ENCODE results near the gene ANGEL2.
"Not testable (repeated sequence)": the region's sequence is repeated elsewhere in the genome, so short reads cannot be mapped to it uniquely, and the experiment has no call there.

ANGEL2 gene

DNA sequence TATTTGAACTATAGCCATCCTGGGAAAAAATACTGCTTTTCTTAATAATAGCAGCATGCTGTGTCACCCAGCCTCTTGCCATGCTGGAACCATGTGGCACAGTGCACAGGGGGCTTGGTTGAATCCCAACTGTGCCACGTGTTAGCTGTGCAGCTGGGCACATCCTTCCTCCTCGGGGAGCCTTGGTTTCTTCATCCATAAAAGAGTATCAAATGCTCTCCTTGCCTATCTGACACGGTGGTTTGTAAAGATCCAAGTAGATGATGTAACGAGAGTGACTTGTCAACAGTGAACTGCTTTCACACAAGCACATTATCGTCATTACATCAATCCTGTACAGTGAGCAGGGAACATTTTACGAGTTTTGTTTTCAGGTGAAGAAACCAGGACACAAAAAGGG, 41.0 kb downstream of the ANGEL2 start:
- no peak for DNase-seq

DNA sequence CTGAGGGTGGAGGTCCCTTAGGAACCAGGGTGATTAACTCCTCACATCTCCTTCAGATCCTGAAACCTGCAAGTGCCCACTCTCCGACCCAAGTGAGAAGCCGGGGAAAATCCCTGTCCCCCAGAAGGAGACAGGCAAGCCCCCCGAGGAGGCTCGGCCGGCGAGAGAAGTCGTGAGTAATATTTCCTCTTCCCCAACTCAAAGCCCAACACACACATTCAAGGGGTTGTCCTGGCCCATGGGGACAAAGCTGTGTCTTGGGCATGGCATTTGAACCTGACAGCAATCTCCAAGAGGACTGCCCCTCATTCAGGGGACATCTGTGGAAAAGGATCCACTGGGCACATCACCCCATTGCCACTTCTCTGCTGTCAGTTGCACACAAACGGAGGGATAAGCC, 41.8 kb downstream of the ANGEL2 start:
- no peak for DNase-seq

DNA sequence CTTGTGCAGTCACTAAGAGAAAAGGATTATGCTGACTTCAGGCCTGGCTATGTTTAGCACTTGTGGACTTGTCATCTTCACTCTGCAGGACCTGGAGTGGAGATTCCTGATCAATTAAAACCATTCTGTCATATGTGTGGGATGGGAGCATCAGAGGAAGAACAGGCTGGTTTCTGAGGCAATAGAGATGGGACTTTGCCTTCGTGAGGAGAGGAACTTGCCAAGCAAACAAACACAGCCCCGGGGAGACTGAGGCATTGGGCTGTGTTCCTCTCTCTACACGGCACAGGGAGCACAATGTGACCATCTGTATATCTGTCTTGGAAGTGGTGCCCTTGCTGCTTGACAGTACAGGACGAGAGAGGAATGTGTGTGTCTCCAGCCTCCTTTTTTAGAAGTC, 42.2 kb downstream of the ANGEL2 start:
- no peak for DNase-seq

DNA sequence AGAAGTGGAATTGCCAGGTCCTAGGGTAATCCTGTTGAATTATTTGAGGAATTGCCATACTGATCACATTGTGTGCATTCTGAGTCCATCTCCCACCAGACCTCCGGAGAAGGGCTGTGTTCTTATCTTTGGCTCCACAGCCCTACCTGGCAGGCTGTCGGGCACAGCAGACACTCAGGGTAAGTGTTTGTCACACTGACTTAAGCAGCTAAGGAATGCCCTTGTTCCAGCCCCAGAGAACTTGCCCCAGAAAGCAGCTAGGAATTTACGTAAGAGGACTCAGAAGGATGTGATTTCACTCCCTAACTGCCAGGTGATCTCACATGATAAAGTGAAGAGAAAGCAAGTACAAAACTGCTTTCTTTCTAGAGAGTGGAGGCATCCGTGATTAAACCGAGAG, 44.4 kb downstream of the ANGEL2 start:
- no peak for DNase-seq

DNA sequence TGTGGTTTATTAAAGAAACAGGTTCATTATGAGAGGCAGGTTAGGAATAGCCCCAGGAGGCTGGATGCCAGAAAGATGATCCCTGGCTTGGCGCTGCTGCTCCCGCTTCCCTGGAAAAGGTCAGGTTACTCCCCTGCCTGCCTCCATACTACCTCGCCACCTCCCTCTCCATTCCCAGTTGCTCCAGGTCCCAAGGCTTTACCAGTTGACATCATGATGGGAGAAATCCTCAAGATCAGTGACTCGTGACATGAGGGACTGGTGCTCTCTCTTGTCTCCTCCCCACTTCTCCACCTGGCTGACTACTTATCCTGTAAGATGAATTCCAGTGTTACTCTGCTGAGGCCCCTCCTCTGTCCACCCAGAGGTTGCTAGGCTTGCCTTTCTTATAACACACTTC, 45.6 kb downstream of the ANGEL2 start:
- no peak for DNase-seq

DNA sequence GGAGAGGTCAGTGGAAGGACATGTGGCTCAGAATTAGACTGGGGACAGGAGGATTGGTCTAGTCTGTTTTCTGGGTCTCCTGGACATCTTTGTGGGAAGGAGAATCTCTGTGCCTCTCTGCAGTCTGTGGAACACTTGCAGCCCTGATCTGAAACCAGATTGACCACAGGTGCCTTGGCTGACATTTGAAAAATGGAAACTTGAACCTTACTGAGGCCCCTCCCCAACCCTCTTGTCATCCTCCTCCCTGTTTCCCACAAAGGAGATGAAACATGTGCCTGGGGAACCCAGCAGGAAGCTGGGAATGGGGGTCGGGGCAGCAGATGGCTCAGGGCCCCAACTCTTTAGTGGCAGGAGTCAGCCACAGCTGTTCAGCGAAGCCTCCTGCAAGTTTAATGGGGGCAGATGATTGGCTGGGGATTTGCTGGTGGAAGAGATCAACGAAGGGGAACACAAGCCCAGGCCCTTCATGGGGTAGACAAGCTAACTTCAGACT, 47.3 kb downstream of the ANGEL2 start:
- DNase-seq: no peak

DNA sequence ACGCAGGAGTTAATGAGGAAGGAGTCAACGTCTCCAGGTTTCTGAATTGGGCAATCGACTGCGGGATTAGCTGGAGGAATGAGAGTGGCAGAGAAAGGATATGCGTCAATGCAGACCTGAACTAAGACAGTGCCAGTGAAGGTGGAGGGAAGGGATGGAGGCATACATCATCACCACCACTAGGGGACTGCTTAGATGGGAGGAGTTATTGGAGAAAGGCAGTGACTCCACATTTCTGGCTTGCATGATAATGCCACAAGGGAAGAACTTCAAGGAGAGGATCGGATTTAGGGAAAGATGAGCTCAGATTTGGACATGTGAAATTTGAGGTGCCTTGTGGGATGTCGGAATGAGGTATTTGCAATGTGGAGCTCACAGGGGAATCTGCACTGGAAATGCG, 47.9 kb downstream of the ANGEL2 start:
- DNase-seq: no peak

DNA sequence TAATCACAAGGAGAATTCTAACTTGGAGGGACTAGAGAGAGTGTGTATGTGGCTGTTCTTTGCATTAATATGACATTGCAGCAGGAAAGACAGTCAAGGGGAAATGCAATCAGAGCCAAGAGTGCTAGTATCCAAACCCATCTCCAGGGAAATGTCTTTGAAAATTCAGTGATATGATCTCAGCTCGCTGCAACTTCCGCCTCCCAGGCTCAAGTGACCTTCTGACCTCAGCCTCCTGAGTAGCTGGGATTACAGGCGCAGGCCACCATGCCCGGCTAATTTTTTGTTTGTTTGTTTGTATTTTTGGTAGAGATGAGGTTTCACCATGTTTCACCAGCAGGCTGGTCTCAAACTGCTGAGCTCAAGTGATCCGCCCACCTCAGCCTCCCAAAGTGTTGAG, 49.1 kb downstream of the ANGEL2 start:
- DNase-seq: no peak

DNA sequence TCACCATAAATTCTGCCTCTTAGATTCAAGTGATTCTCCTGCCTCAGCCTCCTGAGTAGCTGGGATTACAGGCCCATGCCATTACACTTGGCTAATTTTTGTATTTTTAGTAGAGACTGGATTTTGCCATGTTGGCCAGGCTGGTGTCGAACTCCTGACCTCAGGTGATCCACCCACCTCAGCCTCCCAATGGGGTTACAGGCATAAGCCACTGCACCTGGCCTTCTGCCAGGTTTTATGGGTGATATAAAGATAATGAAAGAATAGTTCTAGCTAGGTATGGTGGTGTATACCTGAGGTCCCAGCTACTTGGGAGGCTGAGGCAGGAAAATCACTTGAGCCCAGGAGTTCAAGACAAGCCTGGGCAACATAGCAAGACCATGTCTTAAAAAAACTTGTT, 50.7 kb downstream of the ANGEL2 start:
- DNase-seq: not testable (repeated sequence)

DNA sequence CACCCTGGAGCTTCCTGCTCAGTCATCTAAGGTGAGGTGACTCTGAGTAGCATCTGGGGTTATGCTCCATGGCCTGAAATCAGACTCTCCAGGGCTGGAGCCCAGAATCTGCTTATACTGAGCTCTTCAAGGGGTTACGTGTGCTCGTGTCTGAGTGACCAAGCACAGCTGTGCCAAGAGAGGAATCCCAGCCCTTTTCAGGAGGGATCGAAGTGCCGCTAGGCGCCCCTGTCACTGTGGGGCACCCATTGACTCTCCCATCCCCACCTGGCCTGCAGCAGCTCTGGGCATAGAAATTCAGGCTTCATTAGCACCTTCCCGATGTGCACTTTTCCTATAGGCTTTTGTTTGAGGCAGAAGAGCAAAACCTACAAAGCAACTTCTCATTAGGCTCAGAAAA, 51.6 kb downstream of the ANGEL2 start:
- DNase-seq: no peak

DNA sequence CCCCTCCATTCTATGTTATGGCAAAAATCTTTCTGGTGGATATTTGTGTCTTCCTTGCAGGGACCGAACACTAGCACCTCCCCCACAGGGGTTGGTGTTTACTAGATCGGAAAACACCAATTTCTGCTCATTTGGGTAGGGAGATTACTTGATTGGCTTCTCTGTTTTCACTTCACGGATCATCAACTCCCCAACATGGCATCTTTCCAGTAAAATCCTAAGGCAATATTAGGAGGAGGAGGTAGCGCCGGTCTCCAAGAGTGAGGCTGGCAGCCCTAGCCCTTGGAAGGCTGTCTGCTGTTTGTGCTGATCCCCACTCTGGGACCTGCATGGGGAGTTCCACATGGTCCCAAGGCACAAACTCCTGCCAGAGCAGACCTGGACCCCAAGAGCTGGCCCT, 53.2 kb downstream of the ANGEL2 start:
- no peak for DNase-seq

DNA sequence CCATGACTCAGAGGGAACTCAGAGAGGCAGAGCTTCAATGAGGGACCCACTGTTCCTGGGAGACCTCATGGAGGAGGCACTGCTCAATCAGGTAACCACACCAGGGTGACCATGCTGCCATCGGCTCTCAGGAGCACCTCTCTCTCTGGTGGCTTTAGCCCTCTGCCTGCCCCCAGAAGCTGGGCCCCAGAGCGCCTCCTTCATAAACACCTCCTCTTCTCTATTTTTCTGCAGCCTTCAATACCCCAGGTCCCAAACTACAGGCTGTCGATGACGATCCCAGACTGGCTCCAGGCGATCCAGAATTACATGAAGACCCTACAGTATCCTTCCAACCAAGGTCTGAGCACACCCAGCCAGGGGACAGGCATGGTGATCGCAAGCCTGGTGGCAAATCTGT, 54.7 kb downstream of the ANGEL2 start:
- no peak for DNase-seq

DNA sequence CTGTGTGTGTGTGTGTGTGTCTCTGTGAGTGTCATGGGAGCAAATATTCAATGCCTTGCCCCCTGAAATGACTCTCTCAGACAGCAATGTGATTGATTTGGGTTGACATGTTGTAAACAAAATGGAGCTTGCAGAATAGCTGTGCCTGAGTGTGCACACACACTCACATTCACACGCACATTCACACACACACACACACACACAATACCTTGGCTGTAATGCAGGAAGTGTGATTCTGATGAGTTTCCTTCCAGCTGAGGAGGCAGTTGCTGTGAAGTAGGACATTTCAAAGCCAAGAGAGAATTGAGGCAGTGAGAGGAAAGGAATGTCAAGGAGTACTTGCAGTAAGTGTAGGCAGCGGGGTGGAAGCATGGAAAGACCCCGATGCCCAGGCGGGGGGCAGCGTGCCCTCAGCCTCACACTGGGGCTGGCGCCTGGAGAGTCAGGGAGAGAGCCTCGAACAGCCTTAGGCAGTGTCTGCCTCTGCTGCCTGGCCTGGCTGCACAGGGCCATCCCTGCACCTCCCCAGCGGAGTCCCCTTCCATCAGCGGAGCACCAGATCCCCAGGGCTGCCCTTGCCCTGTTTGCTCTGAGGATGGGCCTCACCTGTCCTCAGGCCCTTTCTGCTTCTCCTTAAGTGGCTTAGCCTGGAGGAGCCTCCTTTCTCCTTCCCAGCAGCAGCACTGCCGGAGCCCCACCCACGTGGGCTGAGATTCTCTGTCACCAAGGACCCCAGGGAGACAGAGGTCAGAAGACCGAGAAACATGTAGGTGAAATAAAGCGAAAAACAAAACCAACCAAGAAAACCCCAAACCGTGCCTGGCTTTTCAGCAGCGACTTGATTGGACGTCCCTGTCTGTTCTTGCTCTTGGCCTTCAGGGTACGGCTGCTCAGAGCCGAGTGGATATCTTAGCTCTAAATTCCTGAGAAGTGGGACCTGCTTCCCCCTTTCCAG, 56.1 kb downstream of the ANGEL2 start:
- no peak for DNase-seq

DNA sequence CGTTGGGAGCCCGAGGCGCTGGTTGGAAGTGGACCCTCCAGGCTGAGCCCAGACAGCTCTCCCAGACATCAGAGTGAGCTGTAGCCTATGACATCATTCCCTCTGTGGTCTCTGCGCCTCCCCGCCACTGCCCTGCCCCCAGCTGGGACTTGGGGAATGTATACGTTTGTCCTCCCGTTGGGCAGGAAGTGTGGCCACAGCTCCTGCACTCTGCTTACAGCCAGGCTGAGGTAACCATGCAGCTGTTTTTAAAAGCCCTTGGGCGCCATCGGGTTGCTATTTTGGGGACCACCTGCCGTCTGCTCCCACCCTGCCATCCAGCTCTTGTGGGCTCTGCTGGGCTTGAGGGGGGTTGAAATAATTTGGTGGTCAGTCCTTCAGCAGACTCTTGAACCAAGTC, 57.5 kb downstream of the ANGEL2 start:
- DNase-seq: no peak

DNA sequence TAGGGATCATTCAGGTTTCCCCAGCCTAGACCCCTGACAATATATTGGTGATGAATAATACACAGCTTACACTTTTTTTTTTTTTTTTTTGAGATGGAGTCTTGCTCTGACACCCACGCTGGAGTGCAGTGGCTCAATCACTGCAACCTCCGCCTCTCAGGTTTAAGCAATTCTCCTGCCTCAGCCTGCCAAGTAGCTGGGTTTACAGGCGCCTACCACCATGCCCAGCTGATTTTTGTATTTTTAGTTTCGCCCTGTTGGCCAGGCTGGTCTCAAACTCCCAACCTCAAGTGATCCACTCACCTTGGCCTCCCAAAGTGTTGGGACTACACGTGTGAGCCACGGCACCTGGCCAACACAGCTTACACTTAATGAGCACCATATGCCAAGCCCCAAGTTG, 58.1 kb downstream of the ANGEL2 start:
- DNase-seq: no peak

DNA sequence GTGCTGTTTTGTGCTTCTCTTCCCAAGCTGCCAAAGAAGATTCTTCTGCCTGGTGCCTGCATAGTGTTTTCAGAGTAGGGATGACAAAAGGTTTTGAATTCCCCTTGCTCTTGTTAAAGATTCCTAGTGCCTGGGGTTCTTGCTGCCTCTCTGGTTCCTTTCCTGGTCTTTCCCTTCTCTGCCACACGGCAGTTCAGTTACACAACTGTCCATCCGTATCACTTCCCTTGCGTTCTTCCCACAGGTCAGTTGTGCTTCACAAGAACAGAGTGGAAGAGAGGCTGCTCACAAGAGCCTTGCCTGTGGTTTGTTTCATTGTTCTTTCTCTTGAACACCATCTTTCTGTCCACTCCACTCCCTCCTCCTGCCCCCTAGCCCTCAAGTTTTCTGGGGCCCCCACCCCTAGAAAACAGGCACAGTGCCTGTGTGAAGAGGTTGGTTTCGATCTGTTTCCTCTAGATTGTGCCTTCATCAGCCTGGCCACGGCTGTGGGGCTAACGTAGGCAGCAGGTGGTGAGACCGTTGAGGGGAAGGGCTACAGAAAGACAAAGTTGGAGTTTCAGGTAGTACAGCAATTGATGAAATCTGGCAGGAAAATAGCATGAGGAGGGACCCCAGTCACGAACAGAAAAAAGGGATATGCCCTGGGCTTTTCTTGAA, 59.6 kb downstream of the ANGEL2 start:
- no peak for DNase-seq

DNA sequence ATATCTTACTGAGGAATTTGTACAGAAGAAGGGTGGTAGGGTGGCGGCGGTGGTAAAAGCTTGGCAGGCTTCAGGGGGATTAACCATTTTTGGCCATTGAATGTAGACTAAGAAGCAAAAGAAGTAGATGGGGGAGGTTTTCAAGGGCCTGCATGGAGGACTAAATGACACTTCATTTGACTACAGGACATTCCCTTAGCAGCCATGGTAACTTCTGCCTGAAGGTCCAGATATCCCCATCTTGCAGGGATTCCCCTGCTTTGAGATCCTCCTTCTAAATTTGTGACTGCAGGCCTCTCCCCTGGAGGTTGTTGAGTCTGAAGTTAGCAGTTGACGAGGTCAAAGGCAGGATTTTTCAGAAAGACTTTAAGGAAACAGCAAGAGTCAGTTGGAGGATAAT, 60.6 kb downstream of the ANGEL2 start:
- DNase-seq: no peak

DNA sequence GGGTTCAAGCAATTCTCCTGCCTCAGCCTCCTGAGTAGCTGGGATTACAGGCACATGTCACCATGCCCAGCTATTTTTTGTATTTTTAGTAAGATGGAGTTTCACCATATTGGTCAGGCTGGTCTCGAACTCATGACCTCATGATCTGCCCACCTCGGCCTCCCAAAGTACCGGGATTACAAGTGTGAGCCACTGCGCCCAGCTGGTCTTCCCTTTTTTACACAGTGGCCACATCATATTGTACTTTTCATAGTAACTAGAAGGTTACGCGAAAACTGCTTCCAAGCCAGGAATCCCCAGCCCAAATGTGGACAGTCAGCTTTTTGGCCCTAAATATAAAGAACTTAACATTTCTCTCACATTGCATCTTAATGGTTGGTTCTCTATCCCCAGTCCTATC, 61.2 kb downstream of the ANGEL2 start:
- no peak for DNase-seq

DNA sequence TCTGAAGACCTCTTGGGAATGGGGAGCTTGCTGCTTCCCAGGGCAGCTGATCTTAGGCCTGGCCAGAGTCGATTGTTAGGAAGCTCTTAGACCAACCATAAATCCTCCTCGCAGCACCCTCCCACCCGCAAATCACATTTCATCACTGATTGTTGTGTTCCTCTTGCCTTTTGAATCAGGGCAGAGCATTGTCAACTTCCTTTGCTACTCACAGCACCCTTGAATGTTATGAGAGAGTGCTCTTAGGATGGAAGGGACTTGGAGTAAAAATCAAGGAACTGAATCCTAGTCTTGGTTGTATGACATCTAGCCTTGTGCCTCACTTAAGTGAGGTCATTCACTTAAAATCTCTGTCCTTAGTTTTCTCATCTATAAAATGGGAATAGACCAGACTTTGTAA, 62.3 kb downstream of the ANGEL2 start:
- no peak for DNase-seq

DNA sequence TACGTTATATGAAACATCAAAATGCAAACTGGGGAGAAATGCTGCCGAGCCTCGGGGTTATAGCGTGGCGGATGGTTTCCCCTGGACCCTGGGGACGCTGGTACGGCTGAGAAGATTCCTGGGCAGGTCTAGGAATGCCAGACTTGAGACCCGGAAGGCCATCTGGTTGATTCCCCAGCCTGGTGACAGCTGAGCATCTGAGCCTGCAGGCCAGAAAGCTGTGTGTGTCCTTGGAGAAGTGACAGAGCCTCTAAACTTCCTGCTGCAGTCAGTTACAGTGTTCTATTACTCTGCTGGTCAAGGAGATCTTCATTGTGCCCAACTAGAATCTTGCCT, 63.1 kb downstream of the ANGEL2 start:
- DNase-seq: no peak

DNA sequence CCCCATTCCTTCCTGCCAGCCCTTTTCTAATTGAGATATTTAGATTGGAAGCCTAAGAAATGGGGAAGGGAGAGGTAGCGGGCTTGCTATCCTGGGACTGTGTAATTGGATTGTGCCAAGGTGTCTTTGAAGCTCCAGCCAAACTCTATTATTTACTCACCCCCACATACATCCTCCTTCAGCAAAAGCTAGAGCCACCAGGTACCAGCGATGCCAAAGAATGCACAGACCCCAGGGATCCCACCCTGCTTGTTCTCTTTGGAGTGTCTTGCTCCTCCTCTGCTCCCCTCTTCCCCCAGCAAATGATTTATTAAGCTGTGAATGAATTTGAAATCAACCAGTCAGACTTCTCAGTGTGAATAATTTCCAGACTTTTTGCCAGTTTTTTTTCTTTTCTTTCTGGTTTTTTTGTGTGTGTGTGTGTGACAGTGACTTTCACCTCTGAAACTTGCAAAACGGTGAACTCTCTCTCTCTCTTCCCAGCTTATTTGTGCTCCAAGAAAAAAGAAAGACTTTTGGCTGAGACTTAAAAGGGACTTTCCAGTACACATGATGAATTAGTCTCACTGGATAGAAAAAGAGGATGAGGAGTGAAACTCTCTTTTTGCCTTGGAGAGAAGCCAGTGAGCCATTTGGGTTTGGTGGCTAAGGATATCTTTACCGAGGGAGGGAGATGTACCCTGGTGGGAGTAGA, 63.6 kb downstream of the ANGEL2 start:
- no peak for DNase-seq

DNA sequence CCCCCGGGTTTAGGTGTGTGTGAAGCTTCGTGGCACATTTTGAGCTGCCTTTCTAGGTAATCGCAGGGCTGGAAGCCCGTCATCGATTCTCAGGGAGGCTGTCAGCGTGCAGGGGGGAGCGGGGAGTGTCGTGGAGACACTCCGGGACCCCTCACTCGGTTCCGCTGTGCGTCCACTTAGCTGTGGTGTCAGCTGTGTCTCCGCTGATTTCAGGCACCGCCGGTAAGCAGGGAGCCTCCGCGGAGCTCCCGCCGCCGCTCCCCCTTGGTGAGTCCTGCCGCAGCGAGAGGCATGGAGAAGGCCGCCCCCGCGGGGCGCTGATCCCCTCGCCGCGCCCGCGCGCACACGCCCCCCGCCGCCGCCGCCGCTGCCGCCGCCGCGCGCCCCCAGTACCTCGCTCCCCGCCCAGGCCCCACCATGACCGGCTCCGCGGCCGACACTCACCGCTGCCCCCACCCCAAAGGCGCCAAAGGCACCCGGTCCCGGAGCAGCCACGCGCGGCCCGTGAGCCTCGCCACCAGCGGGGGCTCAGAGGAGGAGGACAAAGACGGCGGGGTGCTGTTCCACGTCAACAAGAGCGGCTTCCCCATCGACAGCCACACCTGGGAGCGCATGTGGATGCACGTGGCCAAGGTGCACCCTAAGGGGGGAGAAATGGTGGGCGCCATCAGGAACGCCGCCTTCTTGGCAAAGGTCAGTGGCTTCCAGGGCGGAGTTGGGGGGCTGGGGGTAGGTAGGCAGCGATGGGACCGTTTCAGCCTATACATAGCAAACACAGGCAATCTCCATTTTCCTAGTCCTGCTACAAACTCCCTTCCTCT, 64.3 kb downstream of the ANGEL2 start:
- no peak for DNase-seq
